IMR-90 (cell line): Measurements from ENCODE around the gene DUS1L. TPM values are rescaled to one million over a fixed set of nuclear protein-coding genes. Genes with fewer than 3 reads are reported as not detected.

ENCODE experiments used
- ATAC-seq: fragments of 200-7000 bp; cut with Tn5 transposase; 2 replicates; pipeline ENCODE4 v1.9.1; 2020; ENCODE audit warnings: low read depth, mild to moderate bottlenecking, moderate library complexity
- BruUV-seq: library from RNA; stranded (reverse); fragments of 400-500 nt; replicated peaks from 2 replicates; lab custom pipeline; 2021; lab: Mats Ljungman, UMichigan
- CTCF ChIA-PET: fragments of 300-600 bp; formaldehyde crosslinking; extraction: SDS; loops from one replicate; lab custom pipeline; 2021; ENCODE audit warnings: antibody characterized with exemption; lab: Yijun Ruan, JAX
- POLR2A ChIA-PET: fragments of 300-600 bp; sonication (Branson Sonifier 250); formaldehyde crosslinking; loops from one replicate; lab custom pipeline; 2022; ENCODE audit warnings: antibody characterized with exemption; ENCODE audit not compliant: unreplicated experiment; lab: Charles Lee
- DNase-seq: peaks from one replicate; pipeline ENCODE4 v3.0.0; 2013
- H2AFZ ChIP-seq: replicated peaks from 2 replicates; pipeline ENCODE3; 2013; ENCODE audit warnings: low read length, mild to moderate bottlenecking; ENCODE audit not compliant: poor library complexity
- H2AK5ac ChIP-seq: 2 replicates; pipeline ENCODE4 v1.6.1; 2013; ENCODE audit warnings: low read depth, low read length, inconsistent platforms
- H2AK9ac ChIP-seq: replicated peaks from 2 replicates; pipeline ENCODE3; 2013; ENCODE audit warnings: mild to moderate bottlenecking, low read depth, low read length, moderate library complexity; ENCODE audit not compliant: poor library complexity
- H2BK120ac ChIP-seq: 2 replicates; pipeline ENCODE4 v1.6.1; 2013; ENCODE audit warnings: low read depth, low read length, inconsistent platforms
- H2BK15ac ChIP-seq: 3 replicates; pipeline ENCODE4 v1.6.1; 2013; ENCODE audit warnings: low read depth, low read length, inconsistent platforms
- H2BK20ac ChIP-seq: 2 replicates; pipeline ENCODE4 v1.6.1; 2013; ENCODE audit warnings: low read depth, mild to moderate bottlenecking, inconsistent platforms, low read length, moderate library complexity
- H2BK5ac ChIP-seq: 2 replicates; pipeline ENCODE4 v1.6.1; 2013; ENCODE audit warnings: mild to moderate bottlenecking, low read depth, low read length, inconsistent platforms; ENCODE audit not compliant: poor library complexity, severe bottlenecking
- H3K14ac ChIP-seq: replicated peaks from 2 replicates; pipeline ENCODE4 v1.6.1; 2013; ENCODE audit warnings: low read depth, low read length, inconsistent platforms
- H3K18ac ChIP-seq: 2 replicates; pipeline ENCODE4 v1.6.1; 2013; ENCODE audit warnings: low read depth, low read length, control low read depth
- H3K23ac ChIP-seq: 2 replicates; pipeline ENCODE4 v1.6.1; 2013; ENCODE audit warnings: low read depth, low read length, inconsistent platforms
- H3K27ac ChIP-seq: 2 replicates; pipeline ENCODE4 v1.5.1; 2013; ENCODE audit warnings: mild to moderate bottlenecking, control low read depth, low read length; ENCODE audit not compliant: insufficient read depth
- H3K27me3 ChIP-seq: 2 replicates; pipeline ENCODE4 v1.6.1; 2013; ENCODE audit warnings: low read length; ENCODE audit not compliant: control insufficient read depth, insufficient read depth
- H3K36me3 ChIP-seq: 2 replicates; pipeline ENCODE4 v1.6.1; 2013; ENCODE audit warnings: low read length, mixed read lengths; ENCODE audit not compliant: control insufficient read depth, insufficient read depth
- H3K4ac ChIP-seq: 2 replicates; pipeline ENCODE4 v1.6.1; 2013; ENCODE audit warnings: low read depth, low read length, inconsistent platforms
- H3K4me1 ChIP-seq: 2 replicates; pipeline ENCODE4 v1.6.1; 2013; ENCODE audit warnings: low read length, mixed read lengths; ENCODE audit not compliant: control insufficient read depth, insufficient read depth
- H3K4me2 ChIP-seq: 2 replicates; pipeline ENCODE4 v1.6.1; 2013; ENCODE audit warnings: low read depth, mild to moderate bottlenecking, control low read depth, low read length, moderate library complexity
- H3K4me3 ChIP-seq: 2 replicates; pipeline ENCODE4 v1.5.1; 2013; ENCODE audit warnings: low read depth, mild to moderate bottlenecking, control low read depth, low read length, moderate library complexity; ENCODE audit not compliant: insufficient read depth
- H3K56ac ChIP-seq: 2 replicates; pipeline ENCODE4 v1.6.1; 2013; ENCODE audit warnings: low read length, inconsistent platforms; ENCODE audit not compliant: insufficient read depth; ENCODE audit errors: extremely low read depth
- H3K79me1 ChIP-seq, 2 experiments: 2 replicates each; pipeline ENCODE4 v1.6.1; 2013; ENCODE audit warnings: low read length in 2 of 2, inconsistent platforms in 1 of 2, low read depth in 1 of 2
- H3K9ac ChIP-seq: 2 replicates; pipeline ENCODE4 v1.6.1; 2013; ENCODE audit warnings: low read depth, low read length, control low read depth
- H3K9me1 ChIP-seq: 2 replicates; pipeline ENCODE4 v1.6.1; 2013; ENCODE audit warnings: low read length, inconsistent platforms; ENCODE audit not compliant: insufficient read depth
- H3K9me3 ChIP-seq: 2 replicates; pipeline ENCODE4 v1.6.1; 2013; ENCODE audit warnings: low read length; ENCODE audit not compliant: control insufficient read depth, insufficient read depth
- H4K20me1 ChIP-seq: 2 replicates; pipeline ENCODE4 v1.6.1; 2013; ENCODE audit warnings: low read length, inconsistent platforms; ENCODE audit not compliant: insufficient read depth
- H4K5ac ChIP-seq: 2 replicates; pipeline ENCODE4 v1.6.1; 2013; ENCODE audit warnings: mild to moderate bottlenecking, low read depth, low read length, control low read depth
- H4K8ac ChIP-seq, 2 experiments: 2 replicates each; pipeline ENCODE4 v1.6.1; 2013; ENCODE audit warnings: low read depth in 2 of 2, low read length in 2 of 2, control low read depth in 1 of 2, inconsistent platforms in 1 of 2
- H4K91ac ChIP-seq: 2 replicates; pipeline ENCODE4 v1.6.1; 2013; ENCODE audit warnings: low read depth, low read length, inconsistent platforms; ENCODE audit not compliant: insufficient read depth
- BHLHE40 ChIP-seq: fragments of 150-350 bp; IDR thresholded peaks from 2 replicates; pipeline ENCODE4 v1.6.1; 2016; ENCODE audit warnings: mild to moderate bottlenecking, low read depth, low read length
- MXI1 ChIP-seq: IDR thresholded peaks from 2 replicates; pipeline ENCODE4 v1.6.1; 2012; ENCODE audit warnings: low read depth, mild to moderate bottlenecking, low read length, moderate library complexity, borderline replicate concordance
- NFE2L2 ChIP-seq: fragments of 150-350 bp; IDR thresholded peaks from 2 replicates; pipeline ENCODE4 v1.6.1; 2016; ENCODE audit warnings: low read depth, mild to moderate bottlenecking, low read length
- RAD21 ChIP-seq: IDR thresholded peaks from 2 replicates; pipeline ENCODE4 v1.6.1; 2012; ENCODE audit warnings: low read length, improper control_type of control experiment
- WGBS, 2 experiments: methylation state at CpG; one replicate each; pipeline versions ENCODE4 v1.1.5 to v1.1.7; 2013; ENCODE audit warnings: missing lambda C conversion rate in 2 of 2; ENCODE audit not compliant: insufficient read length in 1 of 2; ENCODE audit errors: extremely low coverage in 2 of 2; 5-methylcytosine and 5-hydroxymethylcytosine counted together
- dilution Hi-C: fragments of 300-500 bp; cut with HindIII; formaldehyde crosslinking; loops from one replicate; pipeline ENCODE4 v1.14.3; 2018; ENCODE audit warnings: low sequenced_read_pairs; ENCODE audit not compliant: unreplicated experiment
- in situ Hi-C: fragments of 300-500 bp; cut with MboI; formaldehyde crosslinking; loops from 3 replicates; pipeline ENCODE4 v1.14.3; 2019; ENCODE audit warnings: low sequenced_read_pairs, inconsistent platforms, mixed read lengths
- intact Hi-C: fragments of 100-400 bp; cut with micrococcal nuclease; formaldehyde crosslinking; loops from 2 replicates; pipeline ENCODE4 v1.10.0; 2022
- polyA plus RNA-seq, 3 experiments: library from polyadenylated mRNA; depleted of rRNA; stranded (reverse); fragments of >200 nt; gene quantifications; 2 replicates each; pipeline ENCODE4 v1.2.3, GENCODE V29; 2012; ENCODE audit warnings: low replicate concordance in 1 of 3
- total RNA-seq: library from RNA; depleted of rRNA; stranded (reverse); fragments of >200 nt; gene quantifications from 2 replicates; pipeline ENCODE4 v1.2.3, GENCODE V29; 2012
- TF ChIP-seq, protein P1 (sequence below): fragments of 150-350 bp; IDR thresholded peaks from 2 replicates; pipeline ENCODE4 v1.6.1; 2016; ENCODE audit warnings: low read depth, mild to moderate bottlenecking, low read length, moderate library complexity, borderline replicate concordance

Gene DUS1L
- total and polyA plus RNA-seq, 2 of the 4 experiments (the other 2 are of a cell fraction): 29.0 to 76.9 TPM

DNA sequence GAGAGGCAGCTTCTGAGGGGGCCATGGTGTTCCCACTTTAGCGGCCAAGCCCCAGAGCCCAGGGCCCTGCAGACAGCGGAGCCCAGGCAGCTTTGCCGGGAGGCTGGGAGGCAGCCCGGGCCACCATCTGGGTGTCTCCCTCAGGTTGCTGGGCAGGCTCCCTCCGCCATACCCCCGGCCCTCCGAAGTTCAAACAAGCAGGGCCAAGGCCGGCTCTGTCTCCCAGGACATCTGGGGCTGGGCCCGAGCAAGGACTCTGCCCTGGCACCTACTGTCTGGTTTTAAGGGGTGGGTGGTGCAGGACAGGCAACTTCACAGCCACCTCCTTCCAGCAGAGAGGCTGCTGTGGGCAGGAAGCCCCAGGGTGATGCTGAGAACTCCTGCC is 2.6 kb downstream of the DUS1L start:
- Histone ChIP-seq H3K23ac (no peak overlapping the region), H3K36me3 (peaks cover 48% of the 10 kb centered on the region), H4K20me1 (peaks cover 3% of the 10 kb centered on the region; the same call in 1 of the 2 replicates), H3K4me3 (no peak overlapping the region), H3K18ac (no peak overlapping the region), H3K9ac (no peak overlapping the region), H2BK5ac (no peak overlapping the region), H2AK9ac (no peak overlapping the region), H3K27me3 (no peaks in the 10 kb centered on the region), H2AFZ (no peak overlapping the region), H4K91ac (no peak overlapping the region), H4K8ac (no peak overlapping the region), H3K4me2 (no peak overlapping the region), H2BK15ac (no peak overlapping the region), H2BK120ac (no peak overlapping the region), H3K56ac (no peak overlapping the region), H3K4ac (no peak overlapping the region), H3K27ac (no peak overlapping the region), H3K4me1 (peaks cover 10% of the 10 kb centered on the region), H4K5ac (no peak overlapping the region), H3K14ac (no peak overlapping the region), H2BK20ac (no peak overlapping the region), H3K79me1 (peaks cover 5 to 36% of the 10 kb centered on the region in 2 experiments; a peak in 3 of 4 replicates), H2AK5ac (no peak overlapping the region), H3K9me3 (no peaks in the 10 kb centered on the region), H3K9me1 (no peaks in the 10 kb centered on the region; the same call in 1 of the 2 replicates)
- in situ Hi-C loops (no loop called here), dilution Hi-C loops (no loop called here), intact Hi-C loops (no loop called here)
- TF ChIP-seq, protein P1, sequence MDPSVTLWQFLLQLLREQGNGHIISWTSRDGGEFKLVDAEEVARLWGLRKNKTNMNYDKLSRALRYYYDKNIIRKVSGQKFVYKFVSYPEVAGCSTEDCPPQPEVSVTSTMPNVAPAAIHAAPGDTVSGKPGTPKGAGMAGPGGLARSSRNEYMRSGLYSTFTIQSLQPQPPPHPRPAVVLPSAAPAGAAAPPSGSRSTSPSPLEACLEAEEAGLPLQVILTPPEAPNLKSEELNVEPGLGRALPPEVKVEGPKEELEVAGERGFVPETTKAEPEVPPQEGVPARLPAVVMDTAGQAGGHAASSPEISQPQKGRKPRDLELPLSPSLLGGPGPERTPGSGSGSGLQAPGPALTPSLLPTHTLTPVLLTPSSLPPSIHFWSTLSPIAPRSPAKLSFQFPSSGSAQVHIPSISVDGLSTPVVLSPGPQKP: no peak
- TF ChIP-seq BHLHE40 (no peak), RAD21 (no peak), NFE2L2 (no peak), MXI1 (no peak)
- ChIA-PET CTCF (no interaction called here), POLR2A (no interaction called here)
- no peak for ATAC-seq
- BruUV-seq: no TSS peak
- 97% methylated on average over 7 of the region's 9 CpGs; no CpG with 5 or more reads in 1 of the 2 experiments for WGBS, 2 experiments
- DNase-seq: no peak
